Mammary epithelial cell (primary cell): ENCODE results near the gene HIGD2B.
"Not testable (repeated sequence)": the region's sequence is repeated elsewhere in the genome, so short reads cannot be mapped to it uniquely, and the experiment has no call there.

Source experiments
- CTCF ChIP-seq, 2 donors: IDR thresholded peaks in 1 of 2; conservative IDR thresholded peaks in 1 of 2; 2 replicates each; pipeline ENCODE4 v1.5.1; 2011 to 2012; ENCODE audit warnings: inconsistent platforms in 2 of 2, low read length in 2 of 2, mild to moderate bottlenecking in 2 of 2, control low read depth in 1 of 2, low read depth in 1 of 2; ENCODE audit not compliant: insufficient read depth in 1 of 2; ENCODE audit errors: extremely low read depth in 1 of 2
- EZH2 ChIP-seq: IDR thresholded peaks from 2 replicates; pipeline ENCODE4 v1.6.1; 2012; ENCODE audit warnings: low read length, inconsistent platforms, borderline replicate concordance

GRCh38 chr15:72629068-72629570, 56.9 kb downstream of the HIGD2B start:
- not testable (repeated sequence) for TF ChIP-seq CTCF (conservative IDR thresholded peaks at IDR 0.05 in 1 of 2, IDR thresholded peaks at IDR 0.05 in 1 of 2; ENCODE audit: extremely low read depth in 1 of 2, insufficient read depth in 1 of 2, low read depth in 1 of 2, low read length in 2 of 2); EZH2
